MM.1S (cell line): ENCODE results near the gene TSC22D3.

ENCODE experiments used
- DNase-seq: peaks from one replicate; pipeline ENCODE4 v3.0.0-alpha.2; 2015
- H2AFZ ChIP-seq: fragments of 300-600 bp; sonication (generic); 2 replicates; pipeline ENCODE4 v1.6.0; 2016; ENCODE audit warnings: antibody characterized with exemption, low read length
- H3F3A ChIP-seq: fragments of 300-600 bp; sonication (generic); 2 replicates; pipeline ENCODE4 v1.6.1; 2016; ENCODE audit warnings: mild to moderate bottlenecking, antibody characterized with exemption, low read length, moderate library complexity, mixed read lengths; ENCODE audit not compliant: insufficient read depth
- H3K27ac ChIP-seq: fragments of 300-600 bp; sonication (generic); 2 replicates; pipeline ENCODE4 v1.5.1; 2016; ENCODE audit warnings: mild to moderate bottlenecking, low read length
- H3K27me3 ChIP-seq: fragments of 300-600 bp; sonication (generic); replicated peaks from 2 replicates; pipeline ENCODE4 v1.6.0; 2016; ENCODE audit warnings: low read length; ENCODE audit not compliant: insufficient read depth
- H3K36me3 ChIP-seq: fragments of 300-600 bp; sonication (generic); replicated peaks from 2 replicates; pipeline ENCODE4 v1.6.1; 2016; ENCODE audit warnings: mild to moderate bottlenecking, low read length, mixed read lengths; ENCODE audit not compliant: insufficient read depth
- H3K4me1 ChIP-seq: fragments of 300-600 bp; sonication (generic); 2 replicates; pipeline ENCODE4 v1.6.1; 2016; ENCODE audit warnings: low read length, mixed read lengths
- H3K4me2 ChIP-seq: fragments of 300-600 bp; sonication (generic); 2 replicates; pipeline ENCODE4 v1.6.0; 2016; ENCODE audit warnings: low read depth, low read length
- H3K4me3 ChIP-seq: fragments of 300-600 bp; sonication (generic); 2 replicates; pipeline ENCODE4 v1.5.1; 2016; ENCODE audit warnings: low read length, mixed read lengths
- H3K79me2 ChIP-seq: fragments of 300-600 bp; sonication (generic); 2 replicates; pipeline ENCODE4 v1.6.1; 2016; ENCODE audit warnings: mixed run types, low read length, mixed read lengths
- H3K9ac ChIP-seq: fragments of 300-600 bp; sonication (generic); 2 replicates; pipeline ENCODE4 v1.6.1; 2016; ENCODE audit warnings: low read length, mixed read lengths
- H3K9me2 ChIP-seq: fragments of 300-600 bp; sonication (generic); replicated peaks from 2 replicates; pipeline ENCODE4 v1.6.1; 2016; ENCODE audit warnings: mild to moderate bottlenecking, low read length, mixed read lengths; ENCODE audit not compliant: insufficient read depth
- H3K9me3 ChIP-seq: fragments of 300-600 bp; sonication (generic); replicated peaks from 2 replicates; pipeline ENCODE4 v1.6.1; 2016; ENCODE audit warnings: mild to moderate bottlenecking, low read length, mixed read lengths; ENCODE audit not compliant: insufficient read depth
- H4K20me1 ChIP-seq: fragments of 300-600 bp; sonication (generic); 2 replicates; pipeline ENCODE4 v1.6.1; 2016; ENCODE audit warnings: mild to moderate bottlenecking, low read length, moderate library complexity, mixed read lengths; ENCODE audit not compliant: insufficient read depth
- CTCF ChIP-seq: fragments of 300-600 bp; sonication (generic); IDR thresholded peaks from 2 replicates; pipeline ENCODE4 v1.5.1; 2016; ENCODE audit warnings: antibody characterized with exemption, low read length, mixed read lengths
- EZH2 ChIP-seq: fragments of 300-600 bp; sonication (generic); optimal IDR thresholded peaks from 2 replicates; pipeline ENCODE3; 2017; ENCODE audit warnings: low read depth, mild to moderate bottlenecking, antibody characterized with exemption, low read length, mixed read lengths
- EZH2phosphoT487 ChIP-seq: fragments of 300-600 bp; sonication (generic); IDR thresholded peaks from 2 replicates; pipeline ENCODE4 v1.6.1; 2018; ENCODE audit warnings: antibody characterized with exemption, low read length

The TSC22D3 gene

GRCh38 chrX:107729558-107730297 is 45.9 kb downstream of the TSC22D3 start:
- H3K79me2 ChIP-seq: no peaks in the 10 kb centered on the region
- no peak for DNase-seq
- H3K4me2 ChIP-seq: no peak overlapping the region
- no peak for TF ChIP-seq EZH2phosphoT487
- TF ChIP-seq EZH2: no peak
- no peak for TF ChIP-seq CTCF
- H3K9me2 ChIP-seq: no peaks in the 10 kb centered on the region
- no peak overlapping the region for H3K9ac ChIP-seq
- H3F3A ChIP-seq: no peaks in the 10 kb centered on the region
- no peaks in the 10 kb centered on the region for H3K4me1 ChIP-seq
- H2AFZ ChIP-seq: no peak overlapping the region
- H3K27me3 ChIP-seq: no peaks in the 10 kb centered on the region
- H3K36me3 ChIP-seq: no peaks in the 10 kb centered on the region
- no peaks in the 10 kb centered on the region for H3K9me3 ChIP-seq
- H3K4me3 ChIP-seq: no peak overlapping the region
- H3K27ac ChIP-seq: no peak overlapping the region
- no peaks in the 10 kb centered on the region for H4K20me1 ChIP-seq

GRCh38 chrX:107728371-107729099 is 47.1 kb downstream of the TSC22D3 start:
- Histone ChIP-seq H3F3A (no peaks in the 10 kb centered on the region), H3K9ac (no peak overlapping the region), H3K36me3 (no peaks in the 10 kb centered on the region), H3K4me3 (no peak overlapping the region), H3K27me3 (no peaks in the 10 kb centered on the region), H4K20me1 (no peaks in the 10 kb centered on the region), H3K9me2 (no peaks in the 10 kb centered on the region), H2AFZ (no peak overlapping the region), H3K4me1 (no peaks in the 10 kb centered on the region), H3K4me2 (no peak overlapping the region), H3K27ac (no peak overlapping the region), H3K79me2 (no peaks in the 10 kb centered on the region), H3K9me3 (no peaks in the 10 kb centered on the region)
- TF ChIP-seq EZH2 (no peak), EZH2phosphoT487 (no peak), CTCF (no peak)
- DNase-seq: no peak

GRCh38 chrX:107726816-107727534 is 48.6 kb downstream of the TSC22D3 start:
- no peaks in the 10 kb centered on the region for H3F3A ChIP-seq
- no peaks in the 10 kb centered on the region for H3K9me3 ChIP-seq
- DNase-seq: no peak
- no peaks in the 10 kb centered on the region for H3K79me2 ChIP-seq
- H3K4me3 ChIP-seq: no peak overlapping the region
- H2AFZ ChIP-seq: no peak overlapping the region
- H3K27me3 ChIP-seq: no peaks in the 10 kb centered on the region
- no peaks in the 10 kb centered on the region for H3K9me2 ChIP-seq
- no peaks in the 10 kb centered on the region for H3K4me1 ChIP-seq
- no peaks in the 10 kb centered on the region for H3K36me3 ChIP-seq
- no peak overlapping the region for H3K4me2 ChIP-seq
- H4K20me1 ChIP-seq: no peaks in the 10 kb centered on the region
- no peak overlapping the region for H3K9ac ChIP-seq
- H3K27ac ChIP-seq: no peak overlapping the region
- TF ChIP-seq EZH2phosphoT487: no peak
- no peak for TF ChIP-seq CTCF
- TF ChIP-seq EZH2: no peak
